ENCODE results near the gene C17orf67. TPM values are rescaled to one million over a fixed set of nuclear protein-coding genes. Genes with fewer than 3 reads are reported as not detected.

C17orf67 gene
- total and polyA plus RNA-seq, 9 of the 15 experiments (the other 6 are each of a cell fraction or from before 2014, with no cell fraction given) = 0.07 to 1.7 (median 0.59) TPM

GRCh38 chr17:56876766-56877179 lies 43.1 kb upstream of the C17orf67 start (continued):
- peak; percentile 59 for TF ChIP-seq ARID1B (IDR thresholded peaks at IDR 0.05)
- TF ChIP-seq ARID4B (CRISPR knock-in tag; IDR thresholded peaks at IDR 0.05) = no peak
- TF ChIP-seq ZFP1 (CRISPR knock-in tag; IDR thresholded peaks at IDR 0.05) = no peak
- 0 out of 2 replicates have a peak, but pooled peaks have one; percentile 39 for TF ChIP-seq ZNF75A (CRISPR knock-in tag; IDR thresholded peaks at IDR 0.05)
- no peak for TF ChIP-seq KDM4B (IDR thresholded peaks at IDR 0.05; ENCODE audit: borderline replicate concordance in 2 of 2, low read depth in 1 of 2)
- TF ChIP-seq, protein P1, sequence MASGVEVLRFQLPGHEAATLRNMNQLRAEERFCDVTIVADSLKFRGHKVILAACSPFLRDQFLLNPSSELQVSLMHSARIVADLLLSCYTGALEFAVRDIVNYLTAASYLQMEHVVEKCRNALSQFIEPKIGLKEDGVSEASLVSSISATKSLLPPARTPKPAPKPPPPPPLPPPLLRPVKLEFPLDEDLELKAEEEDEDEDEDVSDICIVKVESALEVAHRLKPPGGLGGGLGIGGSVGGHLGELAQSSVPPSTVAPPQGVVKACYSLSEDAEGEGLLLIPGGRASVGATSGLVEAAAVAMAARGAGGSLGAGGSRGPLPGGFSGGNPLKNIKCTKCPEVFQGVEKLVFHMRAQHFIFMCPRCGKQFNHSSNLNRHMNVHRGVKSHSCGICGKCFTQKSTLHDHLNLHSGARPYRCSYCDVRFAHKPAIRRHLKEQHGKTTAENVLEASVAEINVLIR (CRISPR knock-in tag; IDR thresholded peaks at IDR 0.05) = peak; percentile 58; the same call in 1 of the 2 replicates
- peak; percentile 19; the same call in 1 of the 2 replicates for TF ChIP-seq PHF8 (IDR thresholded peaks at IDR 0.05; ENCODE audit: borderline replicate concordance, low read length)
- TF ChIP-seq TAL1 (IDR thresholded peaks at IDR 0.05) = peak; percentile 38; the same call in 1 of the 2 replicates
- 0 out of 2 replicates have a peak, but pooled peaks have one; percentile 51 for TF ChIP-seq NR4A1 (CRISPR knock-in tag; IDR thresholded peaks at IDR 0.05)
- peak; percentile 42; the same call in 1 of the 2 replicates for TF ChIP-seq NR4A1 (tag; IDR thresholded peaks at IDR 0.05)
- TF ChIP-seq, protein P2, sequence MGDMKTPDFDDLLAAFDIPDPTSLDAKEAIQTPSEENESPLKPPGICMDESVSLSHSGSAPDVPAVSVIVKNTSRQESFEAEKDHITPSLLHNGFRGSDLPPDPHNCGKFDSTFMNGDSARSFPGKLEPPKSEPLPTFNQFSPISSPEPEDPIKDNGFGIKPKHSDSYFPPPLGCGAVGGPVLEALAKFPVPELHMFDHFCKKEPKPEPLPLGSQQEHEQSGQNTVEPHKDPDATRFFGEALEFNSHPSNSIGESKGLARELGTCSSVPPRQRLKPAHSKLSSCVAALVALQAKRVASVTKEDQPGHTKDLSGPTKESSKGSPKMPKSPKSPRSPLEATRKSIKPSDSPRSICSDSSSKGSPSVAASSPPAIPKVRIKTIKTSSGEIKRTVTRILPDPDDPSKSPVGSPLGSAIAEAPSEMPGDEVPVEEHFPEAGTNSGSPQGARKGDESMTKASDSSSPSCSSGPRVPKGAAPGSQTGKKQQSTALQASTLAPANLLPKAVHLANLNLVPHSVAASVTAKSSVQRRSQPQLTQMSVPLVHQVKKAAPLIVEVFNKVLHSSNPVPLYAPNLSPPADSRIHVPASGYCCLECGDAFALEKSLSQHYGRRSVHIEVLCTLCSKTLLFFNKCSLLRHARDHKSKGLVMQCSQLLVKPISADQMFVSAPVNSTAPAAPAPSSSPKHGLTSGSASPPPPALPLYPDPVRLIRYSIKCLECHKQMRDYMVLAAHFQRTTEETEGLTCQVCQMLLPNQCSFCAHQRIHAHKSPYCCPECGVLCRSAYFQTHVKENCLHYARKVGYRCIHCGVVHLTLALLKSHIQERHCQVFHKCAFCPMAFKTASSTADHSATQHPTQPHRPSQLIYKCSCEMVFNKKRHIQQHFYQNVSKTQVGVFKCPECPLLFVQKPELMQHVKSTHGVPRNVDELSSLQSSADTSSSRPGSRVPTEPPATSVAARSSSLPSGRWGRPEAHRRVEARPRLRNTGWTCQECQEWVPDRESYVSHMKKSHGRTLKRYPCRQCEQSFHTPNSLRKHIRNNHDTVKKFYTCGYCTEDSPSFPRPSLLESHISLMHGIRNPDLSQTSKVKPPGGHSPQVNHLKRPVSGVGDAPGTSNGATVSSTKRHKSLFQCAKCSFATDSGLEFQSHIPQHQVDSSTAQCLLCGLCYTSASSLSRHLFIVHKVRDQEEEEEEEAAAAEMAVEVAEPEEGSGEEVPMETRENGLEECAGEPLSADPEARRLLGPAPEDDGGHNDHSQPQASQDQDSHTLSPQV (IDR thresholded peaks at IDR 0.05) = peak; percentile 42; the same call in 1 of the 2 replicates
- peak; percentile 45 for TF ChIP-seq MAFG (tag; conservative IDR thresholded peaks at IDR 0.05)
- 0 out of 2 replicates have a peak, but pooled peaks have one; percentile 39 for TF ChIP-seq ATF7 (IDR thresholded peaks at IDR 0.05)
- TF ChIP-seq RBBP5 (IDR thresholded peaks at IDR 0.05; ENCODE audit: borderline replicate concordance, insufficient read depth, low read length, poor library complexity, severe bottlenecking) = no peak
- 0 out of 2 replicates have a peak, but pooled peaks have one; percentile 57 for TF ChIP-seq HDAC2 (IDR thresholded peaks at IDR 0.05)
- TF ChIP-seq ELF4 (CRISPR knock-in tag; IDR thresholded peaks at IDR 0.05) = peak; percentile 56; the same call in 1 of the 2 replicates
- TF ChIP-seq, protein P3, sequence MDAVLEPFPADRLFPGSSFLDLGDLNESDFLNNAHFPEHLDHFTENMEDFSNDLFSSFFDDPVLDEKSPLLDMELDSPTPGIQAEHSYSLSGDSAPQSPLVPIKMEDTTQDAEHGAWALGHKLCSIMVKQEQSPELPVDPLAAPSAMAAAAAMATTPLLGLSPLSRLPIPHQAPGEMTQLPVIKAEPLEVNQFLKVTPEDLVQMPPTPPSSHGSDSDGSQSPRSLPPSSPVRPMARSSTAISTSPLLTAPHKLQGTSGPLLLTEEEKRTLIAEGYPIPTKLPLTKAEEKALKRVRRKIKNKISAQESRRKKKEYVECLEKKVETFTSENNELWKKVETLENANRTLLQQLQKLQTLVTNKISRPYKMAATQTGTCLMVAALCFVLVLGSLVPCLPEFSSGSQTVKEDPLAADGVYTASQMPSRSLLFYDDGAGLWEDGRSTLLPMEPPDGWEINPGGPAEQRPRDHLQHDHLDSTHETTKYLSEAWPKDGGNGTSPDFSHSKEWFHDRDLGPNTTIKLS (IDR thresholded peaks at IDR 0.05; ENCODE audit: borderline replicate concordance, low read depth) = peak; percentile 79

All from K562 (cell line).